Gastroesophageal sphincter (tissue), 3 donors: Measurements from ENCODE around the gene AIFM3.

Experiments used
- EP300 ChIP-seq: sonication (generic); formaldehyde crosslinking; IDR thresholded peaks from one replicate; pipeline ENCODE4 v1.6.1; 2017; ENCODE audit warnings: antibody characterized with exemption, mild to moderate bottlenecking
- POLR2A ChIP-seq, 2 donors: fragments of 450-650 bp; IDR thresholded peaks; one replicate each; pipeline ENCODE4 v1.6.1; 2017; ENCODE audit warnings: antibody characterized with exemption in 2 of 2, mild to moderate bottlenecking in 2 of 2, moderate library complexity in 1 of 2
- POLR2AphosphoS5 ChIP-seq: sonication (generic); formaldehyde crosslinking; IDR thresholded peaks from one replicate; pipeline ENCODE4 v1.6.1; 2017; ENCODE audit warnings: antibody characterized with exemption
- TF ChIP-seq, protein P1 (sequence below), 4 experiments: fragments of 200-600 bp in 2 of 4; fragments of 450-650 bp in 2 of 4; sonication (generic) in 1 of 4; IDR thresholded peaks; one replicate each; pipeline ENCODE4 v1.5.1; 2017 to 2019; ENCODE audit warnings: antibody characterized with exemption in 4 of 4, mild to moderate bottlenecking in 2 of 4, moderate library complexity in 2 of 4

DNA sequence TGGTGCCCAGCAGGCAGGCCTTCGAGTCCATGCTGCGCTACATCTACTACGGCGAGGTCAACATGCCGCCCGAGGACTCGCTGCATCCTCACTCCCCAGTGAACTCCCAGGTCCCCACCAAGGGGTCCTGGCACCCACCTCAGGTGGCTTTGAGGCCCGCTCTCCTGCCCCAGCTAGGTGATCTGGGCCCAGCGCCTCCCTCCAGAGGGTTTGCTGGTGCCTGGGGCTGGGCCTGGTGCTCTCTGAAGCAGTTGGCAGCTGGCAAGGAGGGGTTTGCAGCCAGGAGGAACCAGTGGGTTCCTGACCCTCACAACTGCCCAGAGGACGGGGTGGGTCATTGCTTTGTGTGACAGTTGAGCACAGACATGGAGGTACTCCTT is 29.0 kb downstream of the AIFM3 start:
- TF ChIP-seq POLR2AphosphoS5 (no peak), POLR2A (IDR thresholded peaks at IDR 0.05) (no peak), EP300 (no peak)
- TF ChIP-seq, protein P1, sequence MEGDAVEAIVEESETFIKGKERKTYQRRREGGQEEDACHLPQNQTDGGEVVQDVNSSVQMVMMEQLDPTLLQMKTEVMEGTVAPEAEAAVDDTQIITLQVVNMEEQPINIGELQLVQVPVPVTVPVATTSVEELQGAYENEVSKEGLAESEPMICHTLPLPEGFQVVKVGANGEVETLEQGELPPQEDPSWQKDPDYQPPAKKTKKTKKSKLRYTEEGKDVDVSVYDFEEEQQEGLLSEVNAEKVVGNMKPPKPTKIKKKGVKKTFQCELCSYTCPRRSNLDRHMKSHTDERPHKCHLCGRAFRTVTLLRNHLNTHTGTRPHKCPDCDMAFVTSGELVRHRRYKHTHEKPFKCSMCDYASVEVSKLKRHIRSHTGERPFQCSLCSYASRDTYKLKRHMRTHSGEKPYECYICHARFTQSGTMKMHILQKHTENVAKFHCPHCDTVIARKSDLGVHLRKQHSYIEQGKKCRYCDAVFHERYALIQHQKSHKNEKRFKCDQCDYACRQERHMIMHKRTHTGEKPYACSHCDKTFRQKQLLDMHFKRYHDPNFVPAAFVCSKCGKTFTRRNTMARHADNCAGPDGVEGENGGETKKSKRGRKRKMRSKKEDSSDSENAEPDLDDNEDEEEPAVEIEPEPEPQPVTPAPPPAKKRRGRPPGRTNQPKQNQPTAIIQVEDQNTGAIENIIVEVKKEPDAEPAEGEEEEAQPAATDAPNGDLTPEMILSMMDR (IDR thresholded peaks at IDR 0.05), result no peak
